Measurements from ENCODE around the gene HNRNPA0.

DNA sequence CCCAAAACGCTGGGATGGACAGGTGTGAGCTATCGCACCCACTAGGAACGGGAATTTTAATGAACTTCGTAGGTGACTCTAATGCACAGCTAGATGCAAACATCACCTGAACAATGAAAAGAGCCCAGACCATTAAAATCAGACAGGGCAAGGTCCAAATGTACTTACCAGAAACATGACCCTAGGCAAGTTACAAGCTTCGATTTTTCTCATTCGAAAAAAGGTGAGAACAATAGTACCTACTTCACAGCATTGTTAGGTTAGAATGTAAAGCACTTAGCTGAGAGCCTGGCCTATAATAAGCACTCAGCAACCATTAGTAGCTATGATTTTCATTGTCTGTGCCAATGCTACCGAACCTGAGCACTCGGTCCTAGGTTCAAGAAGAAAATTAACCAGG is 12.4 kb downstream of the HNRNPA0 start:
- TF ChIP-seq, protein P1, sequence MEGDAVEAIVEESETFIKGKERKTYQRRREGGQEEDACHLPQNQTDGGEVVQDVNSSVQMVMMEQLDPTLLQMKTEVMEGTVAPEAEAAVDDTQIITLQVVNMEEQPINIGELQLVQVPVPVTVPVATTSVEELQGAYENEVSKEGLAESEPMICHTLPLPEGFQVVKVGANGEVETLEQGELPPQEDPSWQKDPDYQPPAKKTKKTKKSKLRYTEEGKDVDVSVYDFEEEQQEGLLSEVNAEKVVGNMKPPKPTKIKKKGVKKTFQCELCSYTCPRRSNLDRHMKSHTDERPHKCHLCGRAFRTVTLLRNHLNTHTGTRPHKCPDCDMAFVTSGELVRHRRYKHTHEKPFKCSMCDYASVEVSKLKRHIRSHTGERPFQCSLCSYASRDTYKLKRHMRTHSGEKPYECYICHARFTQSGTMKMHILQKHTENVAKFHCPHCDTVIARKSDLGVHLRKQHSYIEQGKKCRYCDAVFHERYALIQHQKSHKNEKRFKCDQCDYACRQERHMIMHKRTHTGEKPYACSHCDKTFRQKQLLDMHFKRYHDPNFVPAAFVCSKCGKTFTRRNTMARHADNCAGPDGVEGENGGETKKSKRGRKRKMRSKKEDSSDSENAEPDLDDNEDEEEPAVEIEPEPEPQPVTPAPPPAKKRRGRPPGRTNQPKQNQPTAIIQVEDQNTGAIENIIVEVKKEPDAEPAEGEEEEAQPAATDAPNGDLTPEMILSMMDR (IDR thresholded peaks at IDR 0.05) = no peak
- TF ChIP-seq EP300 (IDR thresholded peaks at IDR 0.05) = no peak
